ENCODE measurements around the gene STK33. TPM values are rescaled to one million over a fixed set of nuclear protein-coding genes. Genes with fewer than 3 reads are reported as not detected.

The STK33 gene
- total RNA-seq, 2 experiments from 2014 or later = 2.5 to 3.1 TPM

GRCh38 chr11:8383627-8384026 lies 210.4 kb downstream of the STK33 start:
- CTCF ChIA-PET = no interaction called here
- POLR2A ChIA-PET = no interaction called here

- CTCF ChIA-PET = no interaction called here
- POLR2A ChIA-PET = no interaction called here
Observed at GRCh38 chr11:8383227-8383626, 210.8 kb downstream of the STK33 start.

- POLR2A ChIA-PET = no interaction called here
- CTCF ChIA-PET = no interaction called here
Observed at GRCh38 chr11:8382436-8383053, 211.5 kb downstream of the STK33 start.

GRCh38 chr11:8381871-8382396 lies 212.1 kb downstream of the STK33 start:
- CTCF ChIA-PET = no interaction called here
- POLR2A ChIA-PET = no interaction called here

GRCh38 chr11:8381343-8381742 lies 212.7 kb downstream of the STK33 start:
- POLR2A ChIA-PET = no interaction called here
- CTCF ChIA-PET = no interaction called here

- ChIA-PET POLR2A (no interaction called here), CTCF (no interaction called here)
Observed at GRCh38 chr11:8375932-8376331, 218.1 kb downstream of the STK33 start.

GRCh38 chr11:8375460-8375859 lies 218.6 kb downstream of the STK33 start:
- ChIA-PET CTCF (no interaction called here), POLR2A (no interaction called here)

- CTCF ChIA-PET = no interaction called here
- POLR2A ChIA-PET = no interaction called here
Observed at GRCh38 chr11:8374716-8375115, 219.3 kb downstream of the STK33 start.

GRCh38 chr11:8373519-8374432 lies 220.3 kb downstream of the STK33 start:
- CTCF ChIA-PET = no interaction called here
- POLR2A ChIA-PET = no interaction called here

- ChIA-PET CTCF (no interaction called here), POLR2A (no interaction called here)
Observed at GRCh38 chr11:8372641-8373381, 221.2 kb downstream of the STK33 start.

- ChIA-PET POLR2A (no interaction called here), CTCF (no interaction called here)
Observed at GRCh38 chr11:8371516-8371884, 222.5 kb downstream of the STK33 start.

GRCh38 chr11:8370812-8371515 lies 223.1 kb downstream of the STK33 start:
- ChIA-PET POLR2A (no interaction called here), CTCF (no interaction called here)

- ChIA-PET CTCF (no interaction called here), POLR2A (no interaction called here)
Observed at GRCh38 chr11:8369592-8370205, 224.3 kb downstream of the STK33 start.

- POLR2A ChIA-PET = no interaction called here
- CTCF ChIA-PET = no interaction called here
Observed at GRCh38 chr11:8368772-8369171, 225.3 kb downstream of the STK33 start.

GRCh38 chr11:8368194-8368593 lies 225.8 kb downstream of the STK33 start:
- ChIA-PET CTCF (no interaction called here), POLR2A (no interaction called here)

- POLR2A ChIA-PET = no interaction called here
- CTCF ChIA-PET = no interaction called here
Observed at GRCh38 chr11:8366316-8366715, 227.7 kb downstream of the STK33 start.

- ChIA-PET POLR2A (no interaction called here), CTCF (no interaction called here)
Observed at GRCh38 chr11:8365216-8365941, 228.6 kb downstream of the STK33 start.

GRCh38 chr11:8363921-8364320 lies 230.1 kb downstream of the STK33 start:
- POLR2A ChIA-PET = no interaction called here
- CTCF ChIA-PET = no interaction called here

- CTCF ChIA-PET = no interaction called here
- POLR2A ChIA-PET = no interaction called here
Observed at GRCh38 chr11:8362899-8363298, 231.1 kb downstream of the STK33 start.

Data from activated CD8-positive, alpha-beta memory T cell treated with anti-CD3 and anti-CD28 coated beads for 36 hours (primary cell).